ENCODE results near the gene SH3GL3.

- TF ChIP-seq POLR2AphosphoS5 (IDR thresholded peaks at IDR 0.05) (no peak), CTCF (IDR thresholded peaks at IDR 0.05 in 8 of 11, conservative IDR thresholded peaks at IDR 0.05 in 3 of 11) (no peak), POLR2A (IDR thresholded peaks at IDR 0.05) (no peak)
Measured at GRCh38 chr15:83582381-83582780, 135.2 kb downstream of the SH3GL3 start.
